Fibroblast of skin of back (primary cell): ENCODE data around the gene ZC3H4. TPM values are rescaled to one million over a fixed set of nuclear protein-coding genes. Genes with fewer than 3 reads are reported as not detected.

Source experiments
- DNase-seq: peaks from one replicate; pipeline ENCODE4 v3.0.0-alpha.2; 2013
- polyA plus RNA-seq, 2 experiments: library from polyadenylated mRNA; unstranded; fragments of 120-200 nt; gene quantifications; one replicate each; pipeline ENCODE4 v1.2.1, GENCODE V29; 2013; ENCODE audit not compliant: insufficient read length in 2 of 2

The ZC3H4 gene
- 30.2 TPM for polyA plus RNA-seq (2013, experiment 1 of 2; ENCODE audit: insufficient read length)
- polyA plus RNA-seq (2013, experiment 2 of 2; ENCODE audit: insufficient read length) = 17.0 TPM

DNA sequence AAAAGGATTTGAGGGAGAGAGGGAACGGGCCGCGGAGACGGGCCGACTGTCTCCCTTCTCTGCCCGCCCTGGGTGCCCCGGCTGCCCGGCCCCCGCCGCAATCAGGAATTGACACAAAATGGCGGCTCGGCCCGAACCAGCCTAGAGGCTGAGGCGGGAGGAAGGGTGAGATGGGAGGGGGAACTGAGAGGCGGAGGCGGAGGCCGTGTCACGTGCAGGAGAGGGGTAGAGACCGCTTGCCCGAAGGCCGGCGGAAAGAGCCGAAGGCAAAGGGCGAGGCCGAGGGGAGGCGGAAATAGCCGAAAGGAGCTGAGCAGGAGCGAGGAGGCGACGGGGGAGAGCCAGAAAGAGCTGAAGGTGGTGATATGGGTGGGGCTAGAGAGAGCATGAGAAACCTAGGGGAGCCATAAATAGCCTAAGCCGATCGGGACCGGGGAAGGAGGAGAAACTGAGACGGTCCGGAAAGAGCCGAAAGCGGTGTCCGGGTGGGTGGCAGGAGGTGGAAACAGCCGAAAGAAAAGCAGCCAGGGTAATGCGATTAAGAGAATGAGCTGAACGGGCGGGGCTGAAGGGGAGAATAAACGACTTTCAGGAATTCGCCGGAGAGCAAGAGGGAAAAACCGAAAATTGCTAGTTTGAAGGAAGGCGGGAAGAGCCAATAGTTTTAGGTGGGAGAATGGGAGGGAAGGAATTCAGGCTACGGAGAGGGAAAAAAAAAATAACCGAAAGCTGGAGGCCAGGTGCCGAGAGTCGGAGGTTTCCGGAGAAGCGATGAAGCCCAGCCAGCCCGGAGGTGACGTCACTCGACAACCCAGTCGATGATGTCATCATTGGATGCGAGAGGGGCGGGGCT is at the start of gene ZC3H4:
TSS of gene ZC3H4 (minus strand) at position 780 of the 853 bp plus-strand sequence. CDS start 1,192 bp downstream, outside the sequence.
- DNase-seq = peak; percentile 99

DNA sequence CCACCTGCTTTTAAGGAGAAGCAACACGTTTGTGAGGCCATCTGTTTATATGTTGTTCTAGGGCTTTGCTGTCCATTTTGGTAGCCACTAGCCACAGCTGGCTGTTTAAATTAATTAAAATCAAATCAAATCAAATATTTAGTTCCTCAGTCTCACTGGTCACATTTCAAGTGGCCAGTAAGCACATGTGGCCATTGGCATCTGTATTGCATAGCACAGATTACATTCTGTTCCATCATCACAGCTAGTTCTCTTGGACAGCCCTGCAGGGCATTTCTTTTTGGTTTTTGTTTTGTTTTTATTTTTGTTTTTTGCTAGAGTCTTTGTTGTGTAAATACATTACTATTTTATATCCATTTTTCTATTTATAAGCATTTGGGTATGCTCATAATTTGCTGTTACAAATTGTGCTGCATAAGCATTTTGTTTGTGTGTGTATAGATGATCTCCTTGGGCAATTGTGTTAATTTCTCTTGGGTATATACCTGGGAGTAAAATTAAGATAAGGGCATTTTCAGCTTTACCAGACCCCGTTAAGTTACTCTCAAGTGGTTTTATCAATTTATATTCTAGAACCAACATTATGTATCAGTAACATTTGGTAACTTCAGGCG is 48.4 kb upstream of the ZC3H4 start:
- no peak for DNase-seq

GRCh38 chr19:47158879-47159503 is 45.4 kb upstream of the ZC3H4 start:
- peak; percentile 70 for DNase-seq

- no peak for DNase-seq
Observed at GRCh38 chr19:47158367-47158791, 44.8 kb upstream of the ZC3H4 start.

DNA sequence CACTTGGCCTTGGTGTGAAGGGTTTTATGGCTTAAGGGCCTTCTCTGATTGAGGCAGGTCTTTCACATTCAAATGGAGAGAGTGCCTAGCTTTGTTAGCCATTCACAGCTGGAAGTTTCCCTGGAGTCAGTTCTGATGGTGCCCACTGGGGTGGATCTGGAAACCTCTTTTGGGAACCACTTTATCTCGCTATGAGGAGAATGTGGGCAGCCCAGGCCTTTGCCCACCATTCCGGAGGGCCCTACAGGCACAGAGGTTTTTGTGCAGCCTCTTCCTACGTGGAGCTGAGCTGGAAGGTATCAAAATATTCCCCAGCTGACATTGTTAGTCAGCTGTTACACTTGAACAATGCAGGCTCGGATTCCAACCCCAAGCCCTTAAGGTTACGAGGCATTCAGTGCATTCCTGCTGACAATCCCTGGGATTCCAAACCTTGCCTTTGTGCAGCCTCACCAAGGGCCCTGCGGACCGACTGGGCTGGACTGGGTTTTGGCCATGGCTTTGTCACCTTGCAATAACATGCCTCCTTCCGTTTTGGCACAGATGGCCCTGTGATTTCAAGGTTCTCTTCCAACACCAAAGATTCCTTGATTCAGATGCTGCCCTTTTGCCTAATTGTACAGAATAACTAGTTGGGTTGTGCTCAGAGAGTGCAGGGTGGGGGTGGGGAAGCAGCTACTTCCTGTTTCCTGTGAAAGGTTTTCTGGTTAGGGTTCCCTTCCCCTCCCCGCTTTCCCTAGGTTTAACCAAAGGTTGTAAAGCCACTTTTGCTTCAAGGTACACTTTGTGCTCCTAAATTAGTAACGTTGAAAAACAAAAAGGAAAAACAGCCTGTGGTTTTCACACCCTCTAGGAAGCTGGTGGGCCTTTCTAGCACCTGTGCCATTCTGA is 44.1 kb upstream of the ZC3H4 start:
- DNase-seq = peak; percentile 84

- no peak for DNase-seq
Observed at GRCh38 chr19:47156861-47157430, 43.4 kb upstream of the ZC3H4 start.

GRCh38 chr19:47155148-47155547 is 41.6 kb upstream of the ZC3H4 start:
- DNase-seq = no peak

DNA sequence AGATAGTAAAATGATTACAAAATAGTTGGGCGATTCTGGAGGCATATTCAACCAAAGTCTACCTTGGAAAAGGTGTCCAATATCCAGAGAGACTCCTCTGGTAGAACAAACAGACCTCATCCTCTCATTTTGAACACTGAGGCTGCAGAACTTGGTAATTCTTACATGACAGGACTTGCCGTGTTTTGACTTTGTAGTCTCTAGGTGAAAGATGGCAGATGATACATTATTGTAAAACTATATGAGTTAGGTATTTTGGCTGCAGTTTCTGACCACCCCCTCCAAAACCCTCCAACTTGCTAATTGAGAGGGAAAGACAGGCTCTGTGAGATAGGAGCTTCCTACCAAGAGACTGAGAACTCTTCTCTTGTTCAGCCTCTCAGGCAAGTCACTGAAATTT is 39.7 kb upstream of the ZC3H4 start:
- no peak for DNase-seq

DNA sequence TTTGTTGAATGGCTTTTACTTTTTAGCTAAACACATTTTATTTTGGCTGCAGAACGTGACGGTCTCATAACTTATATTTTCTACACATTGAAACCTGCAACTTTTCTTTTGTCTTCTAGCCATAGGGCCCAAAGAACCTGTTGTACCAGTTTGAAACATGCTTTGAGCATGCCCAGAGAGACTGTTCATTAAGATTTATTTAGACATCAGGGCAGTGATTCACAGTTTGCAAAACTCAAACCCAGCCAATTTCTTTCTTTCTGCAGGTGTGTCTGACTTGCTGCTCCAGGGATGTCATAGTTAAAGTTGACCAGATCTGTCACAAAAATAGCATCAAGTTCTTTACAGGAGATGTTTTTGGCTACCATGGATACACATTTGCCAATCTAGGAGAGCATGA is 39.1 kb upstream of the ZC3H4 start:
- DNase-seq = no peak

GRCh38 chr19:47152205-47152604 is 38.6 kb upstream of the ZC3H4 start:
- no peak for DNase-seq

DNA sequence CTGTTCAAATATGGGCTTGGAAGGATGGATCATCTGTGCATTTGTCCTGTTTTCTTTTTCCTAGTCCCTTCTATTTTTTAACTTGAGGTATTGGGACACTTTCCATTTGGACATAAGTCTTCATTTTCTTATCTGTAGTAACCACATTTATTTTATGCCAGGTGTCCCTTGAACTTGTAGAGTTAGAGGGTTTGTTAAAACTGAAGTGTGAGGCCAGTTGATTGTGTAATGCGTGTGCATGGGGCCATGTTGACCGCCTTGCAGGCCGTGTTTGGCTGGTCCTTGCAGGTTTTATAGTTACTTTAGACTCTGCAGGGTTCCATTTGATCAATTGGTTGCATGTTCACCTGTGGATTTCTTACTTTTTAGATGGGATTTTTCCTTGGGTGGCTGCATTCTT is 38.1 kb upstream of the ZC3H4 start:
- DNase-seq = no peak

DNA sequence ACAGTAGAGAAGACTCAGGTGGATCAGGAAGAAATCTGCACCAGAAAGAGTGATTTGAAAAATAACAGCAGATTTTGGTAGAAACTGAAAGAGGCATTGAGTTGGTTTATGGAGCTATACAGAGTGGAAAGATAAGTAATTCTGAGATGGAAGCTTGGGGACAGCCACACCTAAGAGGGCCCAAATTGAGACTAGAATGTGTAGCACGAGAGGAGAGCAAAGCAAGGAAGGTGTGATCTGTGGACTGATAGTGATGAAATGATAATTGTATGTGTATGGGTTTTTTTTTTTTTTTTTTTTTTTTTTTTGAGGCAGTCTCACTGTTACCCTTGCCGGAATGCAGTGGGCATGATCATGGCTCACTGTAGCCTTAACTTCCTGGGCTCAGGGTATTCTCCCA is 33.3 kb upstream of the ZC3H4 start:
- DNase-seq = no peak

GRCh38 chr19:47145639-47146486 is 32.3 kb upstream of the ZC3H4 start:
- DNase-seq = no peak

GRCh38 chr19:47144630-47145029 is 31.1 kb upstream of the ZC3H4 start:
- no peak for DNase-seq

DNA sequence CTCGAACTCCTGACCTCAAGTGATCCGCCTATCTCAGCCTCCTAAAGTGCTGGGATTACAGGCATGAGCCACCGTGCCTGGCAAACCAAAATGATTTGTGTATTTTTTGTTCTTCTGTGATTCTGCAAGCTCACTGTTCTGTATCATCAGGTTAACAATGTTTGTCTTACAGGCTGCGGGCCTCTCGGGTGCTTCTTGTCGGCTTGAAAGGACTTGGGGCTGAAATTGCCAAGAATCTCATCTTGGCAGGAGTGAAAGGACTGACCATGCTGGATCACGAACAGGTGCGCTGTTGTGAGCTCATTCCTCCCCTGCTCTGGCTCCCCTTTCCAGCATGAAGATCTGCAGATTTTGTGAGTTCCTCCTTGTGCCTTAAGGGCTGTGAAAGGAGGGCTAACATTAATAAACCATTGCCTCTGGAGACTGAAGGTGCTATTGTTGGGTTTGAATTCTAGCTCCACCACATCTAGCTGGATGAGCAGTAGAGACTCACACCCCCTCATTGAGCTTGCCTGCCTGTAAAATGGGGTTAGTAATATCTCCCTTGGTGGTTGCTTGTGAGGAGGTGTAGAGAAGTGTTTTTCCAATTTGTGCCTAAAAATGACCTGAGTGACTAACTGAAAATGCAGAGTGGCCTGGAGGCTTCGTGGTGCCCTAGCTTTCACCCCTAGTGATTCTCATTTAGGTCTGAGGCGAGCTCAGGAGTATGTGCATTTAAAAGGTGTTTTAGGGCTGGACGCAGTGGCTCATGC is 29.9 kb upstream of the ZC3H4 start:
- DNase-seq = no peak

DNA sequence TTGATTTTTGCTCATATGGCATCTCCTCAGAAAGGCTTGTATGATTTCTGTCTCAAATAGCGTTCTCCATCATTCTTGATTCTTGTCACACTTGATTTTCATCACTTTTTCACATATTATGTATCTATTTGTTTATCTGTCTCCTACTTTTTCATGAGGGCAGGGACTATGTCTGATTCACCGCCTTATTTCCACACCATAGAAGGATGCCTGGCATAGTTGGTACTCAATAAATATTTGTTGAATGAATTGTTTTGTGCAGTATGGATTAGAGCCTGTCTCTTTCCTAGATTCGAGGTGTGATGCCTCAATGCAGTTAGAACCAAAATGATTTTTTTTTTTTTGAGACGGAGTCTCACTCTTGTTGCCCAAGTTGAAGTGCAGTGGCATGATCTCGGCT is 29.2 kb upstream of the ZC3H4 start:
- DNase-seq = peak; percentile 33

- no peak for DNase-seq
Observed at GRCh38 chr19:47141695-47142094, 28.1 kb upstream of the ZC3H4 start.

DNA sequence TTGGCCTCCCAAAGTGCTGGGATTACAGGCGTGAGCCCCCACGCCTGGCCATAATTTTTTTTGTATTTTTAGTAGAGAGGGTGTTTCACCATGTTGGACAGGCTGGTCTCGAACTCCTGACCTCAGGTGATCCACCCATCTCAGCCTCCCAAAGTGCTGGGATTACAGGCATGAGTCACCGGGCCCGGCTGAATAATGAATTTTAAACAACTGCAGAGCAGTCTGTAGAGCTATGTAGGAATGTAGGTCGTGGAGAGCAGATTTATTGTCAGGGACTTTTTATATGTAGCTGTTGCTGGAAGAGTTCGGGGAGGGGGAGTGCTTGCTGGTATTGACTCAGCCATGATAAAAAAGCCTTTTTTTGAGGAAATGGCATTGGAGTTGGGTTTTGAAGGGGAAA is 27.7 kb upstream of the ZC3H4 start:
- DNase-seq = peak; percentile 67

GRCh38 chr19:47135156-47135555 is 21.6 kb upstream of the ZC3H4 start:
- no peak for DNase-seq

- DNase-seq = no peak
Observed at GRCh38 chr19:47134545-47134944, 21.0 kb upstream of the ZC3H4 start.
